ENCODE data around the gene LYZ.
"Not testable (repeated sequence)": the region's sequence is repeated elsewhere in the genome, so short reads cannot be mapped to it uniquely, and the experiment has no call there.

Gene LYZ

GRCh38 chr12:69348162-69348938, at the start of gene LYZ:
LYZ (plus strand) TSS chr12:69348381; CDS start chr12:69348409, 28 bp downstream.
- no peak within 1 kb of the TSS for H3K4me3 ChIP-seq (ENCODE audit: low read length)
- DNase-seq (ENCODE audit: low read depth), result no peak
- TF ChIP-seq CTCF (conservative IDR thresholded peaks at IDR 0.05; ENCODE audit: low read depth, low read length), result no peak

- DNase-seq (ENCODE audit: low read depth), result no peak
- no peak overlapping the region for H3K4me3 ChIP-seq (ENCODE audit: low read length)
- no peak for TF ChIP-seq CTCF (conservative IDR thresholded peaks at IDR 0.05; ENCODE audit: low read depth, low read length)
Observed at GRCh38 chr12:69298947-69299346, 49.2 kb upstream of the LYZ start.

GRCh38 chr12:69304284-69304683, 43.9 kb upstream of the LYZ start:
- H3K4me3 ChIP-seq (ENCODE audit: low read length), result no peak overlapping the region
- no peak for TF ChIP-seq CTCF (conservative IDR thresholded peaks at IDR 0.05; ENCODE audit: low read depth, low read length)
- no peak for DNase-seq (ENCODE audit: low read depth)

- no peak for DNase-seq (ENCODE audit: low read depth)
- no peak for TF ChIP-seq CTCF (conservative IDR thresholded peaks at IDR 0.05; ENCODE audit: low read depth, low read length)
- H3K4me3 ChIP-seq (ENCODE audit: low read length), result no peak overlapping the region
Observed at GRCh38 chr12:69309461-69309860, 38.7 kb upstream of the LYZ start.

- no peak overlapping the region for H3K4me3 ChIP-seq (ENCODE audit: low read length)
- no peak for TF ChIP-seq CTCF (conservative IDR thresholded peaks at IDR 0.05; ENCODE audit: low read depth, low read length)
- no peak for DNase-seq (ENCODE audit: low read depth)
Observed at GRCh38 chr12:69313209-69313608, 35.0 kb upstream of the LYZ start.

- not testable (repeated sequence) for DNase-seq (ENCODE audit: low read depth); H3K4me3 ChIP-seq (ENCODE audit: low read length)
Observed at GRCh38 chr12:69316784-69317183, 31.4 kb upstream of the LYZ start.

- H3K4me3 ChIP-seq (ENCODE audit: low read length); DNase-seq (ENCODE audit: low read depth): not testable (repeated sequence)
Observed at GRCh38 chr12:69317233-69317632, 30.9 kb upstream of the LYZ start.

- H3K4me3 ChIP-seq (ENCODE audit: low read length), result no peak overlapping the region
- DNase-seq (ENCODE audit: low read depth), result no peak
- no peak for TF ChIP-seq CTCF (conservative IDR thresholded peaks at IDR 0.05; ENCODE audit: low read depth, low read length)
Observed at GRCh38 chr12:69318225-69318624, 30.0 kb upstream of the LYZ start.
